Endothelial cell of umbilical vein (primary cell): Measurements from ENCODE around the gene ATP10B.

Source experiments
- CTCF ChIP-seq, 2 donors: IDR thresholded peaks; 1 replicate in 1 of 2; 2 replicates in 1 of 2; pipeline ENCODE4 v1.5.1; 2011; ENCODE audit warnings: low read length in 2 of 2, mild to moderate bottlenecking in 2 of 2, moderate library complexity in 2 of 2, control low read depth in 1 of 2, inconsistent platforms in 1 of 2, low read depth in 1 of 2; ENCODE audit not compliant: insufficient read depth in 1 of 2; ENCODE audit errors: extremely low read depth in 1 of 2
- EZH2 ChIP-seq: IDR thresholded peaks from 2 replicates; pipeline ENCODE4 v1.6.1; 2012; ENCODE audit warnings: borderline replicate concordance, low read depth, mild to moderate bottlenecking, moderate library complexity, low read length, inconsistent platforms; ENCODE audit not compliant: severe bottlenecking
- FOS ChIP-seq: IDR thresholded peaks from 2 replicates; pipeline ENCODE4 v1.6.1; 2011; ENCODE audit warnings: mild to moderate bottlenecking, low read length, moderate library complexity, borderline replicate concordance; ENCODE audit not compliant: insufficient read depth
- GATA2 ChIP-seq: IDR thresholded peaks from 2 replicates; pipeline ENCODE4 v1.7.0; 2011; ENCODE audit warnings: low read depth, mild to moderate bottlenecking, moderate library complexity, mixed read lengths, low read length; ENCODE audit not compliant: insufficient read length, insufficient read depth
- MAX ChIP-seq: IDR thresholded peaks from 2 replicates; pipeline ENCODE4 v1.6.1; 2011; ENCODE audit not compliant: insufficient read depth, insufficient read length
- MYC ChIP-seq: IDR thresholded peaks from one replicate; pipeline ENCODE4 v1.6.1; 2011; ENCODE audit warnings: mild to moderate bottlenecking, low read depth, low read length
- POLR2AphosphoS5 ChIP-seq: IDR thresholded peaks from 2 replicates; pipeline ENCODE4 v1.6.1; 2012; ENCODE audit warnings: low read depth, mild to moderate bottlenecking, control low read depth, low read length, moderate library complexity; ENCODE audit not compliant: insufficient read depth

- no peak for TF ChIP-seq GATA2
- TF ChIP-seq CTCF (IDR thresholded peaks at IDR 0.05; ENCODE audit: extremely low read depth in 1 of 2, insufficient read depth in 1 of 2, low read depth in 1 of 2, low read length in 2 of 2): no peak
- TF ChIP-seq MYC: no peak
- no peak for TF ChIP-seq POLR2AphosphoS5
- TF ChIP-seq EZH2: no peak
- TF ChIP-seq FOS: no peak
- TF ChIP-seq MAX: no peak
These were observed 107.5 kb downstream of the ATP10B start for GRCh38 chr5:160744268-160745101.
